Renal cortex interstitium (tissue), 11 donors: Measurements from ENCODE around the gene CHGA. TPM values are rescaled to one million over a fixed set of nuclear protein-coding genes. Genes with fewer than 3 reads are reported as not detected.

Experiments used
- DNase-seq, 11 donors: peaks; one replicate each; pipeline ENCODE4 v3.0.0-alpha.2; 2013; ENCODE audit warnings: low read depth in 9 of 11, low spot score in 4 of 11; ENCODE audit errors: extremely low read depth in 1 of 11
- polyA plus RNA-seq, 3 donors: library from polyadenylated mRNA; unstranded; fragments of 120-200 nt; gene quantifications; one replicate each; pipeline ENCODE4 v1.2.1, GENCODE V29; 2013; ENCODE audit not compliant: insufficient read length in 3 of 3

The CHGA gene
- polyA plus RNA-seq, 3 donors, result 0.14 to 0.44 (median 0.36) TPM

DNA sequence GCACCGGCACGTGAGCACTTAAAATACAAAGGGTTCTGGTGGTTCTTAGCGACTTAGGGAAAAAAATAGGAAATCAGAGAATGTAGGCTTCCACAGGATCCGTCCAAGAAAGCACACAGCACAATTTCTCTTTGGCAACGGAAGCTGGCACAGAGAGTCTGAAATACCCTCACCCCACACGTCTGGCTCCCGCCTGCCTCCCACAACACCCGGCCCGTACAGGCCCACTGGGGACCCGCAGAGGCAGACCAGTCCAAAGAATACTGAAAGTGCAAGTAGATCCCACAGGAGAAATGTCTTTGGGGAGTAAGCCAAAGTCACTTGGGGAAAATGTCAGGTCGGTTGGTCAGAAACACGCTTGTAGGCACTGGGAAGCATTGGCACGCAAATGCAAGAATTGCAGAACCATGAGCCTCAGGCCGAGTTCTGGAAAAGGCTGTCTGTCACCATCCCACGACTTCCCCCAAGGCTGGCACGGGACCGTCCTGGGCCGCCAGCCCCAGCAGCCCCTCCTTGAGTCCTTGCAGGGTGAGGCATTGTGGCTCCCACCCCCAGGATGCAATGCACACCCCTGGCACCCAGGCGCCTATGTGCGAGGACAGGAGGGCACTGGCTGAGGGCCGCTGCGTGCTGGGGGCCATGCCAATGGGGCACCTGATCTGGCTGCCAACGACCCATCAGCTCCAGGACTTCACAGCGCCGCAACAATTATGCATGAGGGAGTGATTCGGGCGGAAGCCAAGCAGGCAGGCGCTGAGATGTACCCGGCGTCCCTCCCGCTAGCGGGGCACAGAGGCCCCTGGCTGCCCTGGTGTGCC is 29.7 kb downstream of the CHGA start:
- DNase-seq, result no peak

DNA sequence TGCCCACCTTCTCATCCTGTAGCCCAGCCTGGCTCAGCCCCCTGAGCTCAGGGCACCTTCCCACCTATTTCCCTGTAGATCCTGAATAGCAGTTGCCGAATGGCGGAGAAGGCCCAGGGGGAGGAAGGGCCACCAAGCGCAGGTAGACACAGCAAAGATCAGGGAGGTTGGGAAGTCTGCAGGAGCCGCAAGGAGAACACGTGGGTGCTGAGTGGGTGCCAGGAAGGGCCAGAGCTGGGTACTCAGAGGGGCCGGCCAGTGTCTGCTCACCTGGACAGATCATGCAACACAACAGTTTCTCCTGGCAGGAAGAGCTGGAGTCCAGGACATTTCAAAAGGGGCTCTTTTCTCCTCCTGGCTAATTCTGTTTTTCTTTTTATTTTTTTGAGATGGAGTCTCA is 30.6 kb downstream of the CHGA start:
- DNase-seq, result no peak

DNA sequence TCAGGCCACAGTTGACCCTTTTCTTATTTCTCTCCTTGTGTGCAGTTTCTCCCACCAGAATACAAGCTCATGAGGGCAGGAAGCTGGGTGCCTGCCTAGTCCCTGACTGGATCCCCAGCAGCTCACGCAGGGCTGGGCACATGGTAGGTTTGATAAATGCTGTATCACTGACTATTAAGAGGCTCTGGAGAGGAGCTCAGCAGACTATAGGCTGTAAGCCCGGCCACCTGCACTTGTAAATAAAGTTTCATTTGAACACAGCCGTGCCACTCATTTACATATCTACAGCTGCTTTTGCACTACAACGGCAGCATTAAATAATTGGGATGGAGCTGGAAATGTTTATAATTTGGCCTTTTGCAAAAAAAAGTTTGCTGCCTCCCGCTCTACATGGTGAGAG is 32.0 kb downstream of the CHGA start:
- DNase-seq, result no peak

DNA sequence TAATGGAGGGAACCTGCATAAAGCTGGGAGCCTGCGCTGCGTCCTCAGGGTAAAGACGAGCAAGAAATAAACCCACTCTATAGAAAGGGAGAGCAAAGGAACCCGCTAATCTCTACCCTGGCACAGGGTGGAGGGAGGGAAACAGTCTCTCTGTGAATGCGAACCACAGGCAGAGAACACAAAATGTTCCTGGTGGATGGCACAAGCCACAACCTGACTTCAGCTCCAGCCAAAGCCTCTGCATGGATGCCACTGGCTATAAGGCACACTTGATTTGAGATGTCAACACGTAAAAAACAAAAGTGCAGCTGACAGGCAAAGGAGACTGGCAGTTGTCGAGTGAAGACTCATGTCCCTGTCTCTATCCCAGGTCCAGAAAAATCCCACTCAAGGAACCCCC is 32.4 kb downstream of the CHGA start:
- no peak for DNase-seq

DNA sequence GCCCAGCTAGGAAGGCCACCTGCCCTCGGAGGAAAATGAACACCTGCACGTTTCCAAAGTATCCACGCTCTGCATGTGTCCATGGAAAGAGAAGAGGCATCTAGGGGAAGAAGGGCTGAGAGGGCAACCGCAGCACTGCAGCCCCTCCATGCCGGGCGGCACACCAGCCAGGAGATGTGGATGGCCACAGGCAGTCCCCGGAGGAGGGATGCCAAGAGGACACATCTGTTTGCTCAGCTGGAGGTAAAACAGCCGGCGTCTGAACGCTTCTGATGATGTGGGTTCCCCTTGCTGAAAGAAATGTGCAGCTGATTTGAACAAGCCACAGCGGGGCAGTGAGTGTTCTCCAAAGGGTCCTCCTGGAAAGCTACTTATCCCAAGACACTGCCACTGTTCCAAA is 34.0 kb downstream of the CHGA start:
- no peak for DNase-seq

DNA sequence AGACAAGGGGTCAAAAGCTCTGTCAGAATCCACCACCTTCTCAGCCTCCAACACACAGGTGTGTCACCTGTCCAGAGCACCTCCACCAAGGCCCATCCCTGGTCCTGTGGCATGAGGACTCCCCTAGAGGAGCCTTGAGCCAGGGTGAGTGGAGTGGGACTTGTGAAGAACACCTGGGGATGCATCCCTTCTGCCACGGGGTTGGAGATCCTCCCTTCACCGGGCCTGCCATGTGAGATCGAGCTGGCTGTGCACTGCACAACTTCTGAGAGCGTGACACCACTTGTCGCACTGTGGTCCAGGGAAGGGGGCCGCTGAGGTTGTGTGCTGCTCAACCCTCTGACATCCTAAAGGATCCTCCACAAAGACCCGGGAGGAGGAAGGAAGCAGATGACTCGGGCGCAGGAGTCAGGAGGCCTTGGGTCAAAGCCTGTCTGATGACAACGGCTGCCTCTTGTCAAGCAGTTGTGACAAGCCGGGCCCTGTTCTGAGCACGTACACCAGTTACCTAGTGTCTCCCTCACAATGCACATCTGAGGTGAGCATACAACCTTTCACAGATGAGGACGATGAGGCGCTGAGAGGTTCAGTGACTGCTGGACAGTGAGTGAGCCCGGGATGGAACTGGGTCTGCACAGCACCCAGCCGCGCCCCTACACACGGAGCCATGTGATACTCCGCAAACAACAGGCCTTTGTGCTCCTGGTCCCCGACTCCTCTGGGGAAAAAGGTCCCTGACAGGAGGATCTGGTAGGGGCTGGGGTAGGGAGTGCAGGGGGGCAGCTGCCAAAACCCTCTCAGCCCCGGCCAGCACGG is 35.6 kb downstream of the CHGA start:
- DNase-seq, result no peak

DNA sequence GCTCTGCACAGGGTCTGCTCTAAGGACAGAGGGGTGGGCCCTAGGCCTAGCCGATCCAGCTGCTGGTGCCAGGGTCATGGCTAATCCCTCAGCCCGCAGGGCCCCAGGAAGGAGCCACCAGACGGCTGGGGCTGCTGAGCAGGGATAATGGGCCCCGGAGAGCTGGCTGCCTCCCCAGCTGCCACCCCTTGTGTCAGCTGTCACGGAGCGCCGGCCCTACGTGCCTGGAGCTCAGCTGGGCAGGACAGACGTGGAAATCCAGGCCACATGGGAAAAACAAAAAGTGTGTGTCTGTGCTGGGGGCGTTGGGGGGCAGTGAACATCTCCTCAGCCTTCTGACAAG is 36.2 kb downstream of the CHGA start:
- DNase-seq, result no peak

DNA sequence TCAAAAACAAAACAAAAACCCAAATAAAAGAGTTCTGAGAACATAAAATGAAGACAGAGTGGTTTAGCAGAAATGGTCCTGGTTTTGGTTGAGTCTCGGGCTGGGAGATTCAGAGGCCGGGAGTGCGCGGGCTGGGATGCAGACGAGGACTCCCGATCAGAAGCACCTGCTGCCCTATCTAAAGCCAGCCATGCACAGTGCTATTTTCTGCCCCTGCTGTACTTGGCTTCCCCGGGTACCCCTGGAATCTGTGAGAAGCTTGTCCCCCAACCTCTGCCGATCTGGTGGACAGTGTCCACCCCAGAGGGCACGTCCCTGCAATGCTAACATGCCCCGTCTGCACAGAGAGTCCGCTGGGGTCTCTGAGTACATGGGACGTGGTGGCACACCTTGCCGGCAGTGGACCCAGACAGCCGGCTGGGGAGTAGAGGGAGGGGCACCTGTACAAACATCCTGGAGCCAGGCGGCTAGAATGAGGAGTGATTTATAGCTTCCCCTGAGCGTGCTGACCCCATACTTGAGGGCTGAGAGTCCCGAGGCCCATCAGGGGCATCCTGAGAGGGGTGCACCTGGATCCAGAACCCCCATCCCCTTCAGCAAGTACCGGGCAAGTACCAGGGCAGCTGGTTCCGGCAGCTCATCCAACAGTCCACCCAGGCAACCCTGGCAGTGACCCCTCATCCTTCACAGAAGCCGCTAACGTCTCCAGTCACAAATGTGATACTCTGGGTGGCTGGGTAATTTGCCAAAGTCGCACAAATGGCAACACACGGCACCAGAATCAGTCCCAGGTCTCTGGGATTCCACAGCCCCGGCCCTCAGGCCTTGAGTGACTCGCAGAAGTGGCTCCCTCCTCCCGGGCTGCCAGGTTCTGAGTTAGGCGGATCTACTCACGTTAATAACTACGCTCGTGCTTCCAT is 37.1 kb downstream of the CHGA start:
- no peak for DNase-seq

DNA sequence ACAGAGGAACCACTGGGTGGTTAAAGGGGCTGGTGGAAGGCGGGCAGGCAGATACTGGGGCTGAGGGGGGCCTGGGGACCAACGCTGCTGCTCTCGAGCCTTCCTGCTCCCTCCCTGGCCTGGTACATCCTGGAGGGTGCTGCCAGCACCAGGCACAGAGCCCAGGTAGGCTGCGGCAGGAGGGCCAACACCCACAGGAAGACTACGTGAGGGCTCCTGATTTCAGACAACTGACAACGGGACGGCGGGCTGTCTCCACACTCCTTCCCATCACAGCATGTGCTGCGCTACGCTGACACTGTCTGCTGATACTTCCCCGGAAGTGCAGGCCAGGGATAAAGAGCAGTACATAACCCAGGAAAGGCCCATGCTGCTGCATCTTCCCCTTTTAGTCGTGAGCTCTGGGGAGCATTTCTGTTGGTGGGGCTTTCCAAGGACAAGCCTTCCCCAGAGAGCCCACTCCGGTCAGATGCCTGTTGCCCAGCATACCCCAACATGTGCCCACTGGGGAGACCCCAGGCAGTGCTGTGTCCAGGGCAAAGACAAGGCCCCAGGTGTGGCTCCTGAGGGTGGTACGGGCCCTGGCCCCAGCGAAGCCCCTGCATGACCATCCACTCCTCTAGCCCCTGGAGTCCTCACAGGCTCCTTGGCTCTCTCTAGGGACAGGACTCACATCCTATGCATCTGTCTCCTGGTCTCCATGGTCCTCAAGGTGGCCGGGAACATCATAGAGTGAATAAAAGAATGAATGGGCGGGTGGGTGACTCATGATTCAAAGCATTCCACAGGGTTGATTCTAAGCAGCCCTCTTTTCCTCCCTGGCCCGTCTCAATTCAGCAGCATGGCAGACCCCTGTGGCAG is 38.0 kb downstream of the CHGA start:
- no peak for DNase-seq

DNA sequence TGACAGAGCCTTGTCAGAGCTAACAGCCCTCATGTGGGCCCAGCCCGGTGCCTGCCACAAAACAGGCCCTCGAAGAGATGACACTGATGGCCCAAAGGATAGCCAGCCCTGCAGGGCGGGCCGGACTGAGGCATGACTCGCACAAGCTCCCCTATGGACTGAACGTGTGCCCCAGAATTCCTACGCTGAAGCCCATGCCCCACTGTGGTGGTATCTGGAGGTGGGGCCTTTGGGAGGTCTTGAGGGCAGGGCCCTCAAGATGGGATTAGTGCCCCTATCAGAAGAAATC is 38.6 kb downstream of the CHGA start:
- no peak for DNase-seq

DNA sequence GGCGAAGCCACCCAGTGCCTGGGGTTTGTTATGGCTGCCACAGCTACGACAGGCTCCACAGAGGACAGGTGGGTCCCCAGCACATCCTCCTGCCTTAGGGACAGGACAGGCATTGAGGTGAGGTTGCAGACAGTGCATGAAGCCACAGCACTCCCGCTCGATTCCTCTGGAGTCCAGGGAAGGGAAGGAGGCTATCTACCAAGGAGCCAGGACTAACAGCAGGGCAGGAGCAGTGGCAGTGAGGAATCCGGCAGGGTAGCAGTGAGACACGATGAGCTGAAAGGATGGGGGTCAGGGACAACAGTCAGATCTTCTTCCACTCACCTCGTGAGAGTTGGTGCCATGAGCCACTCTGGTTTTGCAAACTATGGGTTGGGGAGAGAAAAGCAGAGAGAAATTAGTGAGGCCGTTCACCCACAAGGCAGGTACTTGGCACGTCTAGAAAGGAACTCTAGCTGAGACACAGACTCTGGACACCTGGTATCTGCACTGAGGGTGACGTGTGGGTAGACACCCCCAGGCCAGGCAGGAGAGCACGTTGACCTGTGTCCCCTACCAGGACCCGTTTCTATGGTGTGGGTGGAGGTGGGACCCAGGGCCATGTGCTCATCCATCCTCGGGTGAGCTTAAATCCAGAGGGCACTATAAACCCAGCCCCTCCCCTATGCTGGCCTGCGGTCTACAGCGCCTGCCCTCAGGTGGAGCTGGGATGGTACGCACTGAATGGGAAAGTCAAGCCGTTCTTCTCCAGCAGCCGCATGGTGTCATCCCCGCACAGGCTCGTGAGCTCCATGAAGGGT is 39.3 kb downstream of the CHGA start:
- DNase-seq, result no peak

DNA sequence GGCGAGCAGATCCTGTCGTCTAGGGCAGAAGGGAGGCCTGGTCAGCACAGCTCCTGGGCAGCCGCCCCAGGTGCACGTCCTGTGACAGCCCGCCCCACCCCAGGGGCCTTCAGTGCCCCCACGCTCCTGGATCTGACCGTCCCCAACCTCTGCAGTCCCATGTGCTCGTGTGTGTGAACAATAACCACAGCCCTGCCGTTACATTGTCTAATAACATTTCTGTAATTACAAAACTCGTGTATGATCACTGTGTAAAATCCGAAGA is 39.8 kb downstream of the CHGA start:
- no peak for DNase-seq

DNA sequence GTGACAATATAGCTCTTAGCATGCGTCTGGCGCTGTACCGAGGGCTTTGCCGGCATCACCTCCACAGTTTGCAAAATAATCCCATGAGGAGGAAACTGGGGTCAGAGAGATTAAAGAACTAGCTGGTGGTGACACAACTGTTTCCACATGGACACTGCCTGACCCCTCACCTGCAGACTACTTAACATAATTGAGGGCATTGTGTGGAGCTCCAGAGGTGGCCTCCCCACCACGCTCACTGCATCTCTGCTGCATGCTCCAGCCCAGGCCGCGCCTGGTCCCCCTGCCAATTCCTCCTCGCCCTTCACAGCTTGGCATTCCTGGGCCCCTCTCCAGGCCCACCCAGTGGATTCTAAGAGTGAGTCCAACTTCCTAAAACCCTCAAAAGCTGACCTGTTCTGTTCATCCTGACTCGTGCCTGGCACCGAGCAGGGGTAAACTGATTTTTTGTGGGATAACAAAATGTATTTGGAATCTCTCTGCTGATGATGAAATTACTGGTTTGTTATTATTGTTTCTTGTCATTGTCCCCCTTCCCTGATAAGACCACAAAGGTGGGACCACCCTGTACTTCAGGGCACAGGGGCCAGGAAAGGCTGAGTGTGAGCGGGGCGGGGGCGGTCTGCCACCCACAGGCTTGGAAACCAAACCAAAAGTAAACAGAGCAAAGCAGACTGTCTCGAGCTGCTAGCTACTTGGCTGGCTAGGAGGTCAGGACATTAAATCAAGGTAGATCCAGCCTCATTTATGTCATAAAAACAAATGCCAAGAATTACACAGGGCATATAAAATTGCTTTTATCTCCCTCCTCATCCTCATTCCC is 40.6 kb downstream of the CHGA start:
- DNase-seq, result no peak

DNA sequence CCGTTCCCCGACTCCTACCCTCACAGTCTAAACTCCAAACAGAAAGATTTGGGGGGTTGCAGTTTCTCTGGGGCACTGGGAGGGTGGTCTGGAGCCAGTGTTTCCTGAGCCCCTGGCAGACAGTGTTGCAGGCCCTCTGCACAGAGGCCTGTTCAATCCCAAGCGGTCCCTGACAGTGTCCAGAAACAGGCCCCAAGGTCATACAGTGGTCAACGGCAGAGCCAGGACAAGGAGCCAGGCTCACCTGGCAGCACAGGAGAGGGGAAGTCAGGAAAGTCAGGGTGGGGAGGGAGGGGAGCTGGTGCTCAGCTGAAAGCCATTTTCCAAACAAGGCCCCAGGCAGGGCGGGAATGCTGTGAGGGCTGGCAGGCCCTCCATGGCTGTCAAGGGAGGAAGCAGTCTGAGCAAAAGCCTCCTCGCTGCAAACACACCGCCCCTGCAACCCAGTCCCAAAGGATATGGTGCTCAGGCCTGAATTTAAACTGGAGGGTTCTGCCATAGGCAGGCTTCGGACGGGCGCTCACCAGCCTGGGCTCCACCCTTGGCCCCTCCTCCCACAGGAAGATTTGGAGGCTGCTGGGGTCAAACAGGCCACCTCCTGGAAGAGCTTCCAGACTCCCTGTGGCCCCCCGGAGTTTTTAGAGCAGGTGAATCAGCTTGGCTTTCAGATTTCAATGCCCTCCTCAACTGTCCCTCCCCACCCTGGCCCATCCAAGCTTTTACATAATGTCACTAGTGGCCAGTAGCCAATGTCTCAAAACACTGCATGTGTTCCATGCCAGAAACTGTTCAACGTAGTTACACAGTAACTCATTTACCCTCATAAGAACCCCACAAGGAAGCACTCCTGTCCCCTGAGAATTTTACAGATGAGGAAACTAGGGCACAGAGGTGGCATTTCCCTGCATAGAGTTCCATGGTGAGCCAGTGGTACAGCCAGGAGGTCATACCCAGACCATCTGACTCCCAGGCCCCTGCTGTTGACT is 41.5 kb downstream of the CHGA start:
- DNase-seq, result no peak

DNA sequence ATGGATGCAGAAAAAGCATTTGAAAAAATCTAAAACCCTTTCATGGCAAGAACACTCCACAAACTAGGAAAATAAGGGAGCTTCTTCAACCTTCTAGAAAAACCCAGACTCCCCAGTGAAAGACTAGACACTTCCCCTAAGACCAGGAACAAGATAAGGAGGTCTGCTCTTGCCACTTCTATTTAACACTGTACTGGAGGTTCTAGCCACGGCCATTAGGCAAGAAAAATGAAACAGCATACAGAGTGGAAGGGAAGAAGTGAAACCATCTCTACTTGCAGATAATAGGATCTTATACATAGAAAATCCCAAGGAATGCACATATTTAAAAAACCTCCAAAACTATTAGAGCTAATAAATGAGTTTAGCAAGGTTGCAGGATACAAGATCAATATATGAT is 42.3 kb downstream of the CHGA start:
- DNase-seq, result no peak

DNA sequence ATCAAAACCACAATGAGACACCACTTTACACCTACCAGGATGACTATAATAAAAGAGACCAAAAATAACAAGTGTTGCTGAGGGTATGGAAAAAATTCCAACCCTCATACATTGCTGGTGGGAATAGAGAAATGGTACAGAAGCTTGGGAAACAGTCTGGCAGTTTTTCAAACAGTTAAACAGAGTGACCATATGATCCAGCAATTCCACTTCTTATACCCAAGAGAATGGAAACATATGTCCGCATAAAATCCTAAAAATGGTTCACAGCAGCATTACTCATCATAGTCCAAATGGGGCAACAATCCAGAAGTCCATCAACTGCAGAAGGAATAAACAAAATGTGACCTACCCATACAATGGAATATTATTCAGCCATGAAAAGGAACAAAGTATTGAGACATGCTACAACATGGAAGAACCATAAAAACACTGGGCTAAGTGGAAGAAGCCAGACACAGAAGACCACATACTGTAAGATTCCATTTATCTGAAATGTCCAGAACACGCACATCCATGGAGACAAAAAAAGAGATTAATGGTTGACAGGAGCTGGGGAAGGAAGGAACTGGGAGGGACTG is 44.5 kb downstream of the CHGA start:
- no peak for DNase-seq
